Breast epithelium (tissue), 4 donors: ENCODE results near the gene CCDC201. TPM values are rescaled to one million over a fixed set of nuclear protein-coding genes. Genes with fewer than 3 reads are reported as not detected.
"Not testable (repeated sequence)": the region's sequence is repeated elsewhere in the genome, so short reads cannot be mapped to it uniquely, and the experiment has no call there.

Experiments
- DNase-seq, 2 donors: peaks; one replicate each; pipeline ENCODE4 v3.0.0-alpha.2; 2019; ENCODE audit warnings: low spot score in 2 of 2
- H3K27ac ChIP-seq, 2 donors: fragments of 200-600 bp; sonication (generic) in 1 of 2; one replicate each; pipeline ENCODE4 v1.5.1; 2016 to 2019; ENCODE audit warnings: mild to moderate bottlenecking in 1 of 2
- H3K27me3 ChIP-seq, 2 donors: fragments of 200-600 bp; sonication (generic) in 1 of 2; one replicate each; pipeline versions ENCODE4 v1.5.1 to v1.6.0; 2017 to 2019; ENCODE audit warnings: control low read depth in 1 of 2, mild to moderate bottlenecking in 1 of 2
- H3K36me3 ChIP-seq: fragments of 200-600 bp; one replicate; pipeline ENCODE4 v1.5.1; 2019
- H3K4me1 ChIP-seq, 2 donors: fragments of 200-600 bp; sonication (generic); one replicate each; pipeline ENCODE4 v1.5.1; 2016 to 2019; ENCODE audit warnings: control low read depth in 1 of 2
- H3K4me3 ChIP-seq, 3 donors: fragments of 200-600 bp; sonication (generic); 1 replicate in 2 of 3; 2 replicates in 1 of 3; pipeline ENCODE4 v1.5.1; 2016 to 2019; ENCODE audit warnings: mild to moderate bottlenecking in 3 of 3, moderate library complexity in 2 of 3
- H3K9me3 ChIP-seq, 2 donors: fragments of 200-600 bp; sonication (generic) in 1 of 2; one replicate each; pipeline ENCODE4 v1.5.1; 2016 to 2019; ENCODE audit warnings: control low read depth in 1 of 2
- CTCF ChIP-seq, 3 donors: fragments of 450-650 bp; IDR thresholded peaks; one replicate each; pipeline ENCODE4 v1.5.1; 2016 to 2017; ENCODE audit warnings: antibody characterized with exemption in 3 of 3, mild to moderate bottlenecking in 3 of 3, moderate library complexity in 3 of 3
- POLR2A ChIP-seq: fragments of 450-650 bp; IDR thresholded peaks from one replicate; pipeline ENCODE4 v1.6.1; 2016; ENCODE audit warnings: antibody characterized with exemption, mild to moderate bottlenecking, moderate library complexity
- POLR2AphosphoS5 ChIP-seq, 3 donors: sonication (generic); formaldehyde crosslinking; IDR thresholded peaks; one replicate each; pipeline ENCODE4 v1.6.1; 2017; ENCODE audit warnings: antibody characterized with exemption in 3 of 3
- intact Hi-C: fragments of 100-400 bp; cut with DNase I; formaldehyde crosslinking; loops from one replicate; pipeline ENCODE4 v1.15.1; 2023; ENCODE audit warnings: low total_unique reads
- total RNA-seq, 3 donors: library from RNA; depleted of rRNA; stranded (reverse); fragments of >200 nt; gene quantifications; one replicate each; pipeline ENCODE4 v1.1.0, GENCODE V29; 2016

The CCDC201 gene
- total RNA-seq, 3 donors from 2014 or later: not detected

- H3K9me3 ChIP-seq, H3K36me3 ChIP-seq, H3K27me3 ChIP-seq, H3K4me3 ChIP-seq, intact Hi-C loops, H3K4me1 ChIP-seq, H3K27ac ChIP-seq, DNase-seq: not testable (repeated sequence)
Measured at GRCh38 chr7:45832433-45833177, 40.3 kb downstream of the CCDC201 start.

GRCh38 chr7:45829846-45830245 lies 43.0 kb downstream of the CCDC201 start:
- intact Hi-C loops, H3K27ac ChIP-seq, H3K27me3 ChIP-seq, H3K9me3 ChIP-seq, H3K4me3 ChIP-seq, H3K4me1 ChIP-seq, DNase-seq, H3K36me3 ChIP-seq: not testable (repeated sequence)

GRCh38 chr7:45827731-45828130 lies 45.2 kb downstream of the CCDC201 start:
- H3K9me3 ChIP-seq, DNase-seq, intact Hi-C loops, H3K27me3 ChIP-seq, H3K27ac ChIP-seq, H3K4me1 ChIP-seq, H3K36me3 ChIP-seq, H3K4me3 ChIP-seq: not testable (repeated sequence)

- H3K9me3 ChIP-seq, intact Hi-C loops, H3K36me3 ChIP-seq, H3K27me3 ChIP-seq, DNase-seq, H3K4me3 ChIP-seq, H3K27ac ChIP-seq, H3K4me1 ChIP-seq: not testable (repeated sequence)
Measured at GRCh38 chr7:45826550-45826949, 46.3 kb downstream of the CCDC201 start.

DNA sequence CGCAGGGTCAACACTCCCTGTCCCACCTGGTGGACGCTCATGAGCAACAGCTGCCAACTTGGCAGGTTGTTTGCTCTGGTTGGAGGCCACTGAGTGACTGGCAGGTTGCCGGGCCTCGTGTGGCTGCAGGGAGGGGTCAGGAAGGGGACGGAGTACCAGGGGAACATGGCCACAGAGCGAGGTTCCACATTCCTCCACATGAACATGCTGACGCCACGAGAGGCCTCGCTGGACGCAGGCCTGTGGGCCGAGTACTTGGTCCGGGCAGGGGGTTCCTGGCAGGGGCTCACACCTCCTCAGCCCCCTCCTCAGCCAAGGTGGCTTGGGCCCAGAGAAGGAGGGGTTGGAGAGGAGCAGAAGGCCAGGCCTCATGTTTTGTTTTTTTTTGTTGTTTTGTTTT lies 54.1 kb downstream of the CCDC201 start:
- H3K4me1 ChIP-seq, H3K36me3 ChIP-seq, H3K4me3 ChIP-seq, DNase-seq, intact Hi-C loops, H3K27ac ChIP-seq, H3K27me3 ChIP-seq, H3K9me3 ChIP-seq: not testable (repeated sequence)

- H3K27me3 ChIP-seq, H3K9me3 ChIP-seq, H3K4me1 ChIP-seq, H3K36me3 ChIP-seq, H3K4me3 ChIP-seq, DNase-seq, intact Hi-C loops, H3K27ac ChIP-seq: not testable (repeated sequence)
Measured at GRCh38 chr7:45817913-45818312, 55.0 kb downstream of the CCDC201 start.

DNA sequence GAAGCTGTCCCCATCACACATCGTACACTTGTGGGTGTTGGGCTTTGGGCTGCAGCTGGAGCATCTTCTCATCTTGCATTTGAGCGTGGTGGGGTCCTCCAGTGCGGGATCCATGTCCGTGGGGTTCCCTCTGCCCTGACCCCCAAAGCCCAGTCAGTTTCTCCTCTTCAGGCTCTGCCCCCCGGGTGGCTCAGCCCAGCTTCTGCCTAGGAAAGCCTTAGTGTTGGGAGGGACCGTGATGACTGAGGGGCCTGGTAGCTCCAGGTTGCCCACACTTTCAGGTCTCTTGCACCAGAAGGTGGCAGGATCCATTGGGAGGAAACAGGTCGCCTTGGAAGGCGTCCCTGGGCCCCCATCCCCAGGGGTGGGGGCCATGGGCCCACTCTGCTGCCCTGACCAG lies 55.9 kb downstream of the CCDC201 start:
- H3K27me3 ChIP-seq, H3K9me3 ChIP-seq, H3K4me1 ChIP-seq, intact Hi-C loops, H3K27ac ChIP-seq, H3K4me3 ChIP-seq, H3K36me3 ChIP-seq, DNase-seq: not testable (repeated sequence)

GRCh38 chr7:45814216-45815118 lies 58.4 kb downstream of the CCDC201 start:
- H3K4me1 ChIP-seq, DNase-seq, H3K27me3 ChIP-seq, H3K27ac ChIP-seq, H3K36me3 ChIP-seq, intact Hi-C loops, H3K9me3 ChIP-seq, H3K4me3 ChIP-seq: not testable (repeated sequence)

DNA sequence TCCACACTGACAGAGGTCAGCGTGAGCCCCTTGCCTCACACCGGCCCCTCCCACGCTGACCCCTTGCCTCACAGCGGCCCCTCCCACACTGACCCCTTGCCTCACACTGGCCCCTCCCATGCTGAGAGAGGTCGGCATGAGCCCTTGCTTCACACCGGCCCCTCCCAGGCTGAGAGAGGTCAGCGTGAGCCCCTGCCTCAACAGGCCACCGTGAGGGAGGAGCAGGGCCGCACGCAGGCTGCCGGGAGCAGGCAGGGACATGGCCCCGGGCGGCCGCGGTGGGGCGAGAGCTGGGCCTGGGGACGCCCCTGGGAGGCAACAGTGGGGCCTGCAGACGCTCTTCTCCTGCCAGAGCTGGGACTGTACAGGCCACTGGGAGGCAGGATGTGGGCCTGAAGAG lies 59.1 kb downstream of the CCDC201 start:
- H3K27ac ChIP-seq, H3K4me3 ChIP-seq, H3K4me1 ChIP-seq, H3K27me3 ChIP-seq, DNase-seq, H3K36me3 ChIP-seq, intact Hi-C loops, H3K9me3 ChIP-seq: not testable (repeated sequence)

DNA sequence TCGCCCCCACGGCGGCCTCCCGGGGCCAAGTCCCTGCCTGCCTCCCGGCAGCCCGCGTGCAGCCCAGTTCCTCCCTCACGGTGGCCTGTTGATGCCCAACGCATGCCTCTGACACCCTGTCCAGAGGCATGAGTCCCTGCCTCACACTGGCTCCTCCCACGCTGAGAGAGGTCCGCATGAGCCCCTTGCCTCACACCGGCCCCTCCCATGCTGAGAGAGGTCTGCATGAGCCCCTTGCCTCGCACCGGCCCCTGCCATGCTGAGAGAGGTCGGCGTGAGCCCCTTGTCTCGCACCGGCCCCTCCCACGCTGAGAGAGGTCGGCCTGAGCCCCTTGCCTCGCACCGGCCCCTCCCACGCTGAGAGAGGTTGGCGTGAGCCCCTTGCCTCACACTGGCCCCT lies 59.9 kb downstream of the CCDC201 start:
- H3K4me1 ChIP-seq: no peaks in the 10 kb centered on the region
- no peak overlapping the region for H3K4me3 ChIP-seq
- H3K27me3 ChIP-seq: no peaks in the 10 kb centered on the region
- no peak overlapping the region for H3K27ac ChIP-seq
- no peak for TF ChIP-seq POLR2AphosphoS5 (IDR thresholded peaks at IDR 0.05)
- no peak for TF ChIP-seq CTCF (IDR thresholded peaks at IDR 0.05)
- TF ChIP-seq POLR2A: no peak
- intact Hi-C loops: no loop called here
- H3K9me3 ChIP-seq: no peaks in the 10 kb centered on the region
- no peaks in the 10 kb centered on the region for H3K36me3 ChIP-seq
- DNase-seq: no peak

GRCh38 chr7:45811652-45812234 lies 61.1 kb downstream of the CCDC201 start:
- H3K27ac ChIP-seq, H3K4me1 ChIP-seq, H3K27me3 ChIP-seq, H3K9me3 ChIP-seq, intact Hi-C loops, H3K36me3 ChIP-seq, DNase-seq, H3K4me3 ChIP-seq: not testable (repeated sequence)

GRCh38 chr7:45810451-45811005 lies 62.4 kb downstream of the CCDC201 start:
- DNase-seq, H3K9me3 ChIP-seq, H3K4me3 ChIP-seq, H3K27ac ChIP-seq, intact Hi-C loops, H3K4me1 ChIP-seq, H3K36me3 ChIP-seq, H3K27me3 ChIP-seq: not testable (repeated sequence)
